ENCODE results near the gene GUCD1. TPM values are rescaled to one million over a fixed set of nuclear protein-coding genes. Genes with fewer than 3 reads are reported as not detected.

GUCD1 gene
- total and polyA plus RNA-seq, 2 of the 13 experiments (the other 11 are each of a cell fraction or from before 2014, with no cell fraction given) = 128 to 245 TPM

DNA sequence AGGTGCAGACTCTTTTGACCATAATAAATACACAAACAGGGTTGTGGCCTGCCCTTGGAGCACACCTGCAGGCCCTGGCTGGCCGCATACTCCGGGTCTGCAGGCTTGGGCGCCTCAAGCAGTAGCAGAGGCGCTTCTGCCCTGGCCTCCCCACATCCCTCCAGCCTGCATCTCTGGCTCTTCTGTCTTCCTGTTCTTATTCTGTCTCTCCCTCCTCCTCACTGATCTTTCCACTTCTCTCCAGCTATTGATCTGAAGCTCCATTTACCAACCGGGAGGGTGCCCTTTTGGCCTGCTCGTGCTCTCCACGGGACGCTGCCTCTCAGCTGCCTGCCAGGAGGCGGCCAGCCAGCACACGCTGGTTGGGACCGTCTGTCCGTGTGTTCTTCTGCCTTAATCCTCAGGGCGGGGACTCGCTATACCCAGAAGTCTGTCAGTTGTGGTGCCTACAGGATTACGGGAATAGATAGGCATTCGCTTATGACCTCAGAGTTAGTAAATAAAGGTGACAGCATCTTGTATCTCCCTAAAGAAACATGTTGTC is 54.6 kb downstream of the GUCD1 start (continued):
- TF ChIP-seq ZSCAN30 (CRISPR knock-in tag; IDR thresholded peaks at IDR 0.05) (no peak), ZIK1 (CRISPR knock-in tag; IDR thresholded peaks at IDR 0.05; ENCODE audit: borderline replicate concordance, low read depth) (no peak), SIN3A (IDR thresholded peaks at IDR 0.05; ENCODE audit: borderline replicate concordance, low read depth, low read length) (0 out of 2 replicates have a peak, but pooled peaks have one; percentile 31), ZNF530 (CRISPR knock-in tag; IDR thresholded peaks at IDR 0.05; ENCODE audit: low read depth) (no peak), FOXA1 (IDR thresholded peaks at IDR 0.05) (no peak), FOXA1 (CRISPR knock-in tag; IDR thresholded peaks at IDR 0.05) (0 out of 2 replicates have a peak, but pooled peaks have one; percentile 24), ZFP36 (IDR thresholded peaks at IDR 0.05; ENCODE audit: borderline replicate concordance, low read depth, low read length, partially characterized antibody) (no peak), ZNF616 (CRISPR knock-in tag; IDR thresholded peaks at IDR 0.05; ENCODE audit: low read depth) (no peak), ZNF3 (CRISPR knock-in tag; IDR thresholded peaks at IDR 0.05) (no peak), ZNF674 (CRISPR knock-in tag; IDR thresholded peaks at IDR 0.05; ENCODE audit: low read depth) (no peak), ZNF224 (CRISPR knock-in tag; IDR thresholded peaks at IDR 0.05) (no peak), BRD4 (CRISPR knock-in tag; IDR thresholded peaks at IDR 0.05) (no peak), RXRB (CRISPR knock-in tag; IDR thresholded peaks at IDR 0.05; ENCODE audit: borderline replicate concordance) (no peak), ZNF772 (CRISPR knock-in tag; IDR thresholded peaks at IDR 0.05) (no peak), RFX5 (IDR thresholded peaks at IDR 0.05; ENCODE audit: low read depth, low read length) (no peak), SOX5 (CRISPR knock-in tag; IDR thresholded peaks at IDR 0.05; ENCODE audit: borderline replicate concordance) (no peak), PLRG1 (conservative IDR thresholded peaks at IDR 0.05) (no peak), ZNF282 (IDR thresholded peaks at IDR 0.05; ENCODE audit: partially characterized antibody) (no peak), HMGA1 (CRISPR knock-in tag; conservative IDR thresholded peaks at IDR 0.05) (no peak), YEATS4 (CRISPR knock-in tag; IDR thresholded peaks at IDR 0.05; ENCODE audit: borderline replicate concordance) (no peak; the same call in 1 of the 2 replicates), ATF1 (CRISPR knock-in tag; IDR thresholded peaks at IDR 0.05) (no peak)
- TF ChIP-seq, protein P1, sequence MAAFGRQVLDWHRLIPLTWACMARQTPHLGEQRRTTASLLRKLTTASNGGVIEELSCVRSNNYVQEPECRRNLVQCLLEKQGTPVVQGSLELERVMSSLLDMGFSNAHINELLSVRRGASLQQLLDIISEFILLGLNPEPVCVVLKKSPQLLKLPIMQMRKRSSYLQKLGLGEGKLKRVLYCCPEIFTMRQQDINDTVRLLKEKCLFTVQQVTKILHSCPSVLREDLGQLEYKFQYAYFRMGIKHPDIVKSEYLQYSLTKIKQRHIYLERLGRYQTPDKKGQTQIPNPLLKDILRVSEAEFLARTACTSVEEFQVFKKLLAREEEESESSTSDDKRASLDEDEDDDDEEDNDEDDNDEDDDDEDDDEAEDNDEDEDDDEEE (CRISPR knock-in tag; IDR thresholded peaks at IDR 0.05) = 0 out of 2 replicates have a peak, but pooled peaks have one; percentile 51
- TF ChIP-seq, protein P2, sequence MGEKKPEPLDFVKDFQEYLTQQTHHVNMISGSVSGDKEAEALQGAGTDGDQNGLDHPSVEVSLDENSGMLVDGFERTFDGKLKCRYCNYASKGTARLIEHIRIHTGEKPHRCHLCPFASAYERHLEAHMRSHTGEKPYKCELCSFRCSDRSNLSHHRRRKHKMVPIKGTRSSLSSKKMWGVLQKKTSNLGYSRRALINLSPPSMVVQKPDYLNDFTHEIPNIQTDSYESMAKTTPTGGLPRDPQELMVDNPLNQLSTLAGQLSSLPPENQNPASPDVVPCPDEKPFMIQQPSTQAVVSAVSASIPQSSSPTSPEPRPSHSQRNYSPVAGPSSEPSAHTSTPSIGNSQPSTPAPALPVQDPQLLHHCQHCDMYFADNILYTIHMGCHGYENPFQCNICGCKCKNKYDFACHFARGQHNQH (CRISPR knock-in tag; IDR thresholded peaks at IDR 0.05) = no peak
- TF ChIP-seq, protein P3, sequence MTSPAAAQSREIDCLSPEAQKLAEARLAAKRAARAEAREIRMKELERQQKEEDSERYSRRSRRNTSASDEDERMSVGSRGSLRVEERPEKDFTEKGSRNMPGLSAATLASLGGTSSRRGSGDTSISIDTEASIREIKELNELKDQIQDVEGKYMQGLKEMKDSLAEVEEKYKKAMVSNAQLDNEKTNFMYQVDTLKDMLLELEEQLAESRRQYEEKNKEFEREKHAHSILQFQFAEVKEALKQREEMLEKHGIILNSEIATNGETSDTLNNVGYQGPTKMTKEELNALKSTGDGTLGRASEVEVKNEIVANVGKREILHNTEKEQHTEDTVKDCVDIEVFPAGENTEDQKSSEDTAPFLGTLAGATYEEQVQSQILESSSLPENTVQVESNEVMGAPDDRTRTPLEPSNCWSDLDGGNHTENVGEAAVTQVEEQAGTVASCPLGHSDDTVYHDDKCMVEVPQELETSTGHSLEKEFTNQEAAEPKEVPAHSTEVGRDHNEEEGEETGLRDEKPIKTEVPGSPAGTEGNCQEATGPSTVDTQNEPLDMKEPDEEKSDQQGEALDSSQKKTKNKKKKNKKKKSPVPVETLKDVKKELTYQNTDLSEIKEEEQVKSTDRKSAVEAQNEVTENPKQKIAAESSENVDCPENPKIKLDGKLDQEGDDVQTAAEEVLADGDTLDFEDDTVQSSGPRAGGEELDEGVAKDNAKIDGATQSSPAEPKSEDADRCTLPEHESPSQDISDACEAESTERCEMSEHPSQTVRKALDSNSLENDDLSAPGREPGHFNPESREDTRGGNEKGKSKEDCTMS (CRISPR knock-in tag; conservative IDR thresholded peaks at IDR 0.05) = no peak
- TF ChIP-seq, protein P4, sequence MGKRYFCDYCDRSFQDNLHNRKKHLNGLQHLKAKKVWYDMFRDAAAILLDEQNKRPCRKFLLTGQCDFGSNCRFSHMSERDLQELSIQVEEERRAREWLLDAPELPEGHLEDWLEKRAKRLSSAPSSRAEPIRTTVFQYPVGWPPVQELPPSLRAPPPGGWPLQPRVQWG (CRISPR knock-in tag; IDR thresholded peaks at IDR 0.05; ENCODE audit: borderline replicate concordance, low read depth) = no peak
- TF ChIP-seq, protein P5, sequence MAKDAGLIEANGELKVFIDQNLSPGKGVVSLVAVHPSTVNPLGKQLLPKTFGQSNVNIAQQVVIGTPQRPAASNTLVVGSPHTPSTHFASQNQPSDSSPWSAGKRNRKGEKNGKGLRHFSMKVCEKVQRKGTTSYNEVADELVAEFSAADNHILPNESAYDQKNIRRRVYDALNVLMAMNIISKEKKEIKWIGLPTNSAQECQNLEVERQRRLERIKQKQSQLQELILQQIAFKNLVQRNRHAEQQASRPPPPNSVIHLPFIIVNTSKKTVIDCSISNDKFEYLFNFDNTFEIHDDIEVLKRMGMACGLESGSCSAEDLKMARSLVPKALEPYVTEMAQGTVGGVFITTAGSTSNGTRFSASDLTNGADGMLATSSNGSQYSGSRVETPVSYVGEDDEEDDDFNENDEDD (CRISPR knock-in tag; IDR thresholded peaks at IDR 0.05; ENCODE audit: borderline replicate concordance) = no peak
- TF ChIP-seq, protein P6, sequence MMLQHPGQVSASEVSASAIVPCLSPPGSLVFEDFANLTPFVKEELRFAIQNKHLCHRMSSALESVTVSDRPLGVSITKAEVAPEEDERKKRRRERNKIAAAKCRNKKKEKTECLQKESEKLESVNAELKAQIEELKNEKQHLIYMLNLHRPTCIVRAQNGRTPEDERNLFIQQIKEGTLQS (CRISPR knock-in tag; IDR thresholded peaks at IDR 0.05) = no peak
